HG03108 (cell line): ENCODE measurements around the gene ETV2.
"Not testable (repeated sequence)": the region's sequence is repeated elsewhere in the genome, so short reads cannot be mapped to it uniquely, and the experiment has no call there.

ENCODE experiments used
- ATAC-seq: cut with Tn5 transposase; IDR thresholded peaks from one replicate; pipeline ENCODE4 v1.9.1; 2021; ENCODE audit warnings: moderate library complexity; ENCODE audit not compliant: unreplicated experiment

The ETV2 gene

DNA sequence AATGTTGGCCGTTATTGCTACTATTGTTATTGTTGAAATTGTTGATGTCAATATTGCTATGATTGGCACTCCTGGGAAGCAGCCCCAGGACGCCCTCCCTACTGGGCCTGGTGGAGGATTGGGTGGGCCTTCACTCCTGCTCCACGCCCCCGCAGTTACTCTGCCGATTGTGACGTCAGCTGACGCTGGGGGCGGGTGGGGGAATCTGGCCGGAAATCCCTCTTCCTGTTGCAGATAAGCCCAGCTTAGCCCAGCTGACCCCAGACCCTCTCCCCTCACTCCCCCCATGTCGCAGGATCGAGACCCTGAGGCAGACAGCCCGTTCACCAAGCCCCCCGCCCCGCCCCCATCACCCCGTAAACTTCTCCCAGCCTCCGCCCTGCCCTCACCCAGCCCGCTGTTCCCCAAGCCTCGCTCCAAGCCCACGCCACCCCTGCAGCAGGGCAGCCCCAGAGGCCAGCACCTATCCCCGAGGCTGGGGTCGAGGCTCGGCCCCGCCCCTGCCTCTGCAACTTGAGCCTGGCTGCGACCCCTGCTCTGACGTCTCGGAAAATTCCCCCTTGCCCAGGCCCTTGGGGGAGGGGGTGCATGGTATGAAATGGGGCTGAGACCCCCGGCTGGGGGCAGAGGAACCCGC lies at the start of gene ETV2:
Gene ETV2, plus strand, starts transcription at position 231 of the 637 bp plus-strand sequence. CDS start 716 bp downstream, outside the sequence.
- no peak for ATAC-seq

- no peak for ATAC-seq
These were observed 49.3 kb upstream of the ETV2 start for GRCh38 chr19:35592226-35592625.

DNA sequence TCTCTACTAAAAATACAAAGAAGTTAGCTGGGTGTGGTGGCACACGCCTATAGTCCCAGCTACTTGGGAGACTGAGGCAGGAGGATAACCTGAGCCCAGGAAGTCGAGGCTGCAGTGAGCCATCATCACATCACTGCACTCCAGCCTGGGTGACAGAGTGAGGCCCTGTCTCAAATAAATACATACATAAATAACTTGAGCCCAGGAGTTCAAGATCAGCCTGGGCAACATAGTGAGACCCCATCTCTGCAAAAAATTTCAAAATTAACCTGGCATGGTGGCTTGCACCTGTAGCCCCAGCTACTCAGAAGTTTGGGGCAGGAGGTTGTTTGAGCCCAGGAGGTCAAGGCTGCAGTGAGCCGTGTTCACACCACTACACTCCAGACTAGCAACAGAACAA lies 46.5 kb upstream of the ETV2 start:
- ATAC-seq: not testable (repeated sequence)

DNA sequence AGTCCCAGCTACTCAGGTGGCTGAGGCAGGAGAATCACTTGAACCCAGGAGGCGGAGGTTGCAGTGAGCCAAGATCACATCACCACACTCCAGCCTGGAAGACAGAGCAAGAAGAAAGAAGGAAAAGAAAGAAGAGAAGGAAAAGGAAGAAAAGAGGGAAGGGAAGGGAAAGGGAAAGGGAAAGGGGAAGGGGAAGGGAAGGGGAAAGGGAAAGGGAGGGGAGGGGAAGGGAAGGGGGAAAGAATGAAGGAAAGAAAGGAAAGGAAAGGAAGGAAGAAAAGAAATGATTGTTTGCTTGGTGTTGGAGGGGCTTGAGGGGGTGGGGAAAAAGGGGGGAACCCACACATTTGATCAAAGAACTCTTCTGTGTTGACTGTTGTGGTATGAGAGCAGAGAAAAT lies 45.6 kb upstream of the ETV2 start:
- no peak for ATAC-seq

GRCh38 chr19:35596366-35596999 lies 45.1 kb upstream of the ETV2 start:
- ATAC-seq: peak; percentile 45

- no peak for ATAC-seq
These were observed 39.6 kb upstream of the ETV2 start for GRCh38 chr19:35601971-35602370.

DNA sequence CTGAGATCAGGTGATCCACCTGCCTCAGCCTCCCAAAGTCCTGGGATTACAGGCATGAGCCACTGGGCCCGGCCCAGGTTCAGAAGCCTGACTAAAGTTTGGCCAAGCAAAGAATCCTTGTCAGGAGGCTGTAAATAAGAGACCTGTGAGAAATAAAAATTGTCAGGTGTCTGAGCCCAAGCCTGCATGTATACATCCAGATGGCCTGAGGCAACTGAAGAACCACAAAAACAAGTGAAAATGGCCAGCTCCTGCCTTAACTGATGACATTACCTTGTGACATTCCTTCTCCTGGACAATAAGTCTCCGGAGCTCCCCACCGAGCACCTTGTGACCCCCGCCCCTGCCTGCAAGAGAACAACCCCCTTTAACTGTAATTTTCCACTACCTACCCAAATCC lies 37.1 kb upstream of the ETV2 start:
- not testable (repeated sequence) for ATAC-seq

- not testable (repeated sequence) for ATAC-seq
These were observed 34.4 kb upstream of the ETV2 start for GRCh38 chr19:35607170-35607569.

GRCh38 chr19:35607661-35608060 lies 33.9 kb upstream of the ETV2 start:
- ATAC-seq: no peak

GRCh38 chr19:35608251-35608650 lies 33.3 kb upstream of the ETV2 start:
- ATAC-seq: no peak

DNA sequence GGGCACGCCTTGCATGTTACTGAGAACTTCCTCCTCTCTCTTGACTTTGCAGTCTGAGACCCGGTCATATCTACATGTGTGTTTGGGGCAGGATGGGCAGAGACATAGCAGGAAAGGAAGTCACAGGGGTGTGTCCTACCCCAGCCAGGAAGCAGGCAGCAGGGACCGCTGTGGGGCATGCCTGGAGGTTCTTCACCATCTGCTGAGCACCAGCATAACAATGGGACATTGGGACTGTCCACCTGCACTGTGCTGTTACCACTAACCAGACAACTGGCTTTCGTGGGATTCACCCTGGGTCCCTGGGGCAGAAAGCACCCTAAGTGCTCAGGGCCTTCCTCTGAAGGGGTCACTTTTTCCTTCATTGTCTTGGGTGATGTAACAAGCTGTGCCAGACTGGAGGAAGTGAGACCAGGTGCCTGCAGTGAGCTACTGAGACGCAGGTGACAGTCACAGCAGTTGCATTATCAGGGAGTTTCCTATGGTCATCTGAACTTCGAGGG lies 31.6 kb upstream of the ETV2 start:
- ATAC-seq: peak; percentile 46

DNA sequence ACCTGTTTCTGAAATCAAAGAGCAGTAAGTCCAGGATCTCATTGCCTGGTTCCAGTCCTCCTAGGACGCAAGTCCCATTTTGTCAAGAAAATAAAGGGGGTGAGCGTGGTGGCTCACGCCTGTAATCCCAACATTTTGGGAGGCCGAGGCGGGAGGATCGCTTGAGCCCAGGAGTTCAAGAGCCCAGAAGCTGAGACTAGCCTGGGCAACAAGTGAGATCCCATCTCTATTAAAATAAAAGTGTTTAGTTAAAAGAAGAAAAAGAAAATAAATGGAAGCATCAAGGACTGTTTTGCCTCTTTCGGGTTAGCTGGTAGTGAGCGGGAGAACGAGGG lies 29.4 kb upstream of the ETV2 start:
- ATAC-seq: no peak

DNA sequence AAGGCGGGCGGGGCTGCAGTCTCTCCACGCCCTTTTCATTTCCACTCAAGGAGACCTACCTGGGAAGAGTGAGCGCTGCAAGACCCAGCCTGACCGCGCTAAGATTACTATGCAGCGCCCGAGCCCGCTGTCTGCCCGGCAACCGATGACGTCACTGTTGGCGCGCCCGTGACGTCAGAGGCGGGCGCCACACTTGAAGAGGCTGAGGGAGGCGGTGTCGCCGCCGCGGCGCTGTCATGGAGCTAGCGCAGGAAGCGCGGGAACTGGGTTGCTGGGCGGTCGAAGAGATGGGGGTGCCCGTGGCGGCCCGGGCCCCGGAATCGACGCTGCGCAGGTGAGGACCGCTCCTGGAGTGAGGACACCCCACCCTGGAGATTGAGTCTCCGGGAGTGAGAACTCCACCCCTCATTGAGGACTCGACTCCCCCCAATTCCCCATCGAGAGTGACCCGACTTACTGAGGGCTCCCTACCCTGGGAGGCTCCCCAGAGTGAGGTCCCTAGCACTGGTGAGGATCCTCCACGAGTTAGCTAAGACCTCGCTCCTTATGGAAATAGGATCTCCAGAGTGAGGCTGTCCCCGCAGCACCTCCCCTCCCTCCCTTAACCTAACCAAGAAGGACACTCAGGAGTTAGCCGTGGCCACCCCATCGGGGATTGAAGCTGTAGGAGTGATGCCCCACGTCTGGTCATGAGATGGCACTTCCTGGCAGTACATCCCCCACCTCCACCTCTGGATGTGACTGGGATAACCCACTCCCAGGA lies 28.8 kb upstream of the ETV2 start, which contains the start of gene HAUS5:
Gene HAUS5, plus strand, starts transcription at position 177 of the 763 bp plus-strand sequence. Its CDS starts 60 bp downstream, at position 237.
- peak; percentile 68 for ATAC-seq

DNA sequence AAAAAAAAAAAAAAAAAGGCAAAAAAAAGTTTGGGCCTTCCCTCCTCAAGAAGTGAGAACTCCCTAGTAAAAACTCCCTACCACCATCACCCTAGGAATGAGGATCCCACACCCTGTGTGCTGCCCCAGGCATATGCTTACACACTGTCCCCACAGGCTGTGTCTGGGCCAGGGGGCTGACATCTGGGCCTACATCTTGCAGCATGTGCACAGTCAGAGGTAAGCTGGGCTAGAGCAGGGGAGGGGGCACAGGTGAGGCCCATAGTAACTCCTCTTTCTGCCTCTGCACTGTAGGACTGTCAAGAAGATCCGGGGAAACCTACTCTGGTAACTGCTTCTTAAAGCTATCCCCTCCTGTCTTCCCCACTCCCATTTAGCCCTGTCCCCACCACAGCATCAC lies 28.0 kb upstream of the ETV2 start:
- ATAC-seq: no peak

GRCh38 chr19:35615036-35615435 lies 26.5 kb upstream of the ETV2 start:
- ATAC-seq: no peak

- no peak for ATAC-seq
These were observed 22.7 kb upstream of the ETV2 start for GRCh38 chr19:35618857-35619256.

- no peak for ATAC-seq
These were observed 22.1 kb upstream of the ETV2 start for GRCh38 chr19:35619290-35619923.

DNA sequence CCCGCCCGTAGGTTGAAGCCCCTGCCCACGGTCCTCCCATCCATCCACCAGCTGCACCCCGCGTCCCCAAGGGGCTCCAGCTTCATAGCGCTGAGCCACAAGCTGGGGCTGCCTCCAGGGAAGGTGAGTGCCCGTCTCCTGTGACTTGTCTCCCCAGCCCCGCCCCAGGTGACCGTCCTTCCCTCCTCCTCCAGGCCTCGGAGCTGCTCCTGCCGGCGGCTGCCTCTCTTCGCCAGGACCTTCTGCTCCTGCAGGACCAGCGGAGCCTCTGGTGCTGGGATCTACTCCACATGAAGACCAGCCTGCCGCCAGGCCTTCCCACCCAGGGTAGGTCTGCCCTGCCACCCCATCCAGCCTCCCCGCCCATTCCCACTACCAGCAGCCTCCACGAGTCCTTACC lies 21.5 kb upstream of the ETV2 start:
- no peak for ATAC-seq

DNA sequence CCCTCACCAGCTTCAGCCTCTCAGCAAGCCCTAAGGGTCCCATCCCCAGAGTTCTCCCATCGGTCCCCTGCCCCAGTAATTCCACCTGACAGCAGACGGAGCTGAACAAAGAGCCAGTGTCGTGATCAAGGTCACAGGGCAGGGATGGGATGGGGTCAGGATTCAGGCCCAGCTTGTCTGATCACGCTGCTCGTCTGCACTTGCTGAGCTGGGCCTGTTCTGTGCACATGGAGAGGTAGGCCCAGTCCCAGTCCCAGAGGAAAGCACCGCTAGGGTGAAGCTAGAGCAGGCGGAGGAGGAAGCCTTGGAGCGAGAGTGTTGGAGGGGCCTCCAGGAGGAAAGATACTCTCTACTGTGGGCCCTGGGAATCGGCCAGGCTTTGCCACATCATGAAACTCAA lies 19.8 kb upstream of the ETV2 start:
- no peak for ATAC-seq

GRCh38 chr19:35622750-35623149 lies 18.8 kb upstream of the ETV2 start:
- ATAC-seq: no peak

GRCh38 chr19:35623327-35624010 lies 18.1 kb upstream of the ETV2 start:
- ATAC-seq: no peak
